Left ventricle myocardium inferior (tissue), 1 donor: Measurements from ENCODE around the gene NR1H4. TPM values are rescaled to one million over a fixed set of nuclear protein-coding genes. Genes with fewer than 3 reads are reported as not detected.

Experiments
- DNase-seq: peaks from one replicate; pipeline ENCODE4 v3.0.0-alpha.2; 2020
- H3K27ac ChIP-seq: fragments of 200-600 bp; replicated peaks from 2 replicates; pipeline ENCODE4 v1.8.0; 2021
- H3K27me3 ChIP-seq: fragments of 200-600 bp; 2 replicates; pipeline ENCODE4 v1.8.0; 2021; ENCODE audit warnings: low read depth
- H3K36me3 ChIP-seq: fragments of 200-600 bp; 2 replicates; pipeline ENCODE4 v1.8.0; 2021
- H3K4me1 ChIP-seq: fragments of 200-600 bp; 2 replicates; pipeline ENCODE4 v1.8.0; 2021
- H3K4me3 ChIP-seq: fragments of 200-600 bp; 2 replicates; pipeline ENCODE4 v1.8.0; 2021; ENCODE audit warnings: mild to moderate bottlenecking, moderate library complexity
- H3K9me3 ChIP-seq: fragments of 200-600 bp; replicated peaks from 2 replicates; pipeline ENCODE4 v1.8.0; 2021
- intact Hi-C: fragments of 100-400 bp; cut with micrococcal nuclease; formaldehyde crosslinking; loops from one replicate; pipeline ENCODE4 v1.11.0; 2022
- total RNA-seq: library from RNA; stranded (reverse); fragmentation: NEBNext Ultra II Directional; extraction: Animal tissue kit (Norgen Biotek cat#: 25700); gene quantifications from one replicate; pipeline ENCODE4 v1.2.1, GENCODE V29; 2021
- TF ChIP-seq, protein P1 (sequence below): fragments of 200-600 bp; IDR thresholded peaks from 2 replicates; pipeline ENCODE4 v1.8.0; 2021; ENCODE audit warnings: antibody characterized with exemption, mild to moderate bottlenecking, borderline replicate concordance
- donor health status: DM: no; HTN: yes; CAD: no; lungs with severe emphysema.

The NR1H4 gene
- total RNA-seq, 1 donor from 2014 or later = not detected

DNA sequence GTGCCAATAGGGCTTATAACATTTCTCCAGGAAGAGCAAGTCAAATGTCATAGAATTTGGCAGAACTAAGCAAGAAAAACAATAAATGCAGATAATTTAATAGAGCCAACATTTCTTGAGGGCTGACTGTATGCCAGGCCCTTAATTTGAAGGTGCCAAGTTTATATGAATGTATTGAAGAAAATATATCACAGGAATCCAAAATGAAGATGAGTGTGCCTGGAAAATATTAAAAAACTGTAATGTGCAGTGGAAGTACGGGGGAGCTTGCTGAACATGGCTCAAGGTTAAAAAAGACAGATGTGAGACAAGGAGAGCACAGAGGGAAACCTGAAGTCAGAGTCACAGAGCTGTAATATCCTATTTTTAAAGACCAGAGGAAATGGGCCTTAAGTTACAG lies 16.4 kb downstream of the NR1H4 start:
- peak overlapping the region; percentile 7 for H3K27ac ChIP-seq
- intact Hi-C loops = no loop called here
- peaks cover 4% of the 10 kb centered on the region for H3K4me1 ChIP-seq
- H3K9me3 ChIP-seq = no peaks in the 10 kb centered on the region
- H3K36me3 ChIP-seq = no peaks in the 10 kb centered on the region
- TF ChIP-seq, protein P1, sequence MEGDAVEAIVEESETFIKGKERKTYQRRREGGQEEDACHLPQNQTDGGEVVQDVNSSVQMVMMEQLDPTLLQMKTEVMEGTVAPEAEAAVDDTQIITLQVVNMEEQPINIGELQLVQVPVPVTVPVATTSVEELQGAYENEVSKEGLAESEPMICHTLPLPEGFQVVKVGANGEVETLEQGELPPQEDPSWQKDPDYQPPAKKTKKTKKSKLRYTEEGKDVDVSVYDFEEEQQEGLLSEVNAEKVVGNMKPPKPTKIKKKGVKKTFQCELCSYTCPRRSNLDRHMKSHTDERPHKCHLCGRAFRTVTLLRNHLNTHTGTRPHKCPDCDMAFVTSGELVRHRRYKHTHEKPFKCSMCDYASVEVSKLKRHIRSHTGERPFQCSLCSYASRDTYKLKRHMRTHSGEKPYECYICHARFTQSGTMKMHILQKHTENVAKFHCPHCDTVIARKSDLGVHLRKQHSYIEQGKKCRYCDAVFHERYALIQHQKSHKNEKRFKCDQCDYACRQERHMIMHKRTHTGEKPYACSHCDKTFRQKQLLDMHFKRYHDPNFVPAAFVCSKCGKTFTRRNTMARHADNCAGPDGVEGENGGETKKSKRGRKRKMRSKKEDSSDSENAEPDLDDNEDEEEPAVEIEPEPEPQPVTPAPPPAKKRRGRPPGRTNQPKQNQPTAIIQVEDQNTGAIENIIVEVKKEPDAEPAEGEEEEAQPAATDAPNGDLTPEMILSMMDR = no peak
- H3K4me3 ChIP-seq = no peak overlapping the region
- H3K27me3 ChIP-seq = no peaks in the 10 kb centered on the region
- no peak for DNase-seq

DNA sequence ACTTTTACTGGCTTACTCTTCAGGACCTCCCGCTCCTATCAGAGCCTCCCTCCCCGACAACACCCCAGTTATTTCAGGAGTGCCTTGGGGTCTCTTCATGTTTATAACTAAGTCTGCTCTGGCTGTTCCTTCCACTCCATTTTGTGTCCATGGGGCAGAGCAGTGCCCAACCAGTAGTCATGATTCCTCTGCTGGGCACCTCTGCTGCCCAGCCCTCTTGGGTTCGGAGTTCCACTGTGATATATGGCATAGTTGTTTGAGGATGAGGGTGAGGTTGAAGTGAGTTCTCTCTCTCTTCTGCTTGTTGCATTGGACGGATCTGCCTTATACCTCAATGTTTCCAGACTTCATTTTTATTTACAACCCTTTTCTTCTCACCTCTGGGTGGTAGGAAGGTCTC lies 17.4 kb downstream of the NR1H4 start:
- H3K4me1 ChIP-seq = peaks cover 4% of the 10 kb centered on the region
- TF ChIP-seq, protein P1 = no peak
- intact Hi-C loops = no loop called here

DNA sequence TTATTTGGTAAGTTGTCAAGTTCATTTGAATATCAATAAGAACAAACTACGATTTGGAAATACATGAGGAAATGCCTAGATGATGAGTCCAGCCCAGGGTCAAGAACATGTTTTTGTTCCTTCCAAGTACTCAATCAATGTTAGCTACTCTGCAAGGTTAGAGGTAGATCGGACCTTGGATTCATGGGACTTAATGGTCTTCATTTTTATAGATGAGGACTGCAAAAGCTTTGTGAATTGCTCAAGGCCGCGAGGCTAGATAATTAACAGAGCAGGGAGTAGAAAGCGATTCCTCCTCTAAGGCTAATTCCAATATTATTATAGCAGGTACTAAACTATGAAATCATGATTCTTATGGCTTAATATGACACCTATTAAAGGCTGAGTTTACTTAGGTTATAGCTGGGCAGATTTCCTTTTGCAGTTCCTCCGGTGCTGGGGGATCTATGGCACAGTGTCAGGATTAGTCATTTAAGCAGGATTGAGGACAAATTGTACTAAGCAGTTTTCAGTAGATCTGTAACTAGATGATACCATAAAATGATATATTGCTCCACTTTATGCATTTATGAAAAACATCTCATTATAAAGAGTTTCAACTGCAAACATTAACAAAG lies 19.8 kb downstream of the NR1H4 start:
- no peak for DNase-seq
- intact Hi-C loops = no loop called here
- Histone ChIP-seq H3K9me3 (no peaks in the 10 kb centered on the region), H3K4me3 (no peak overlapping the region), H3K36me3 (no peaks in the 10 kb centered on the region), H3K27me3 (no peaks in the 10 kb centered on the region), H3K27ac (no peak overlapping the region), H3K4me1 (peaks cover 4% of the 10 kb centered on the region)
- TF ChIP-seq, protein P1 = no peak

More for the DNA sequence above, 17.4 kb downstream of the NR1H4 start:
- Histone ChIP-seq H3K27ac (no peak overlapping the region), H3K27me3 (no peaks in the 10 kb centered on the region), H3K36me3 (no peaks in the 10 kb centered on the region), H3K4me3 (no peak overlapping the region), H3K9me3 (no peaks in the 10 kb centered on the region)
- no peak for DNase-seq

DNA sequence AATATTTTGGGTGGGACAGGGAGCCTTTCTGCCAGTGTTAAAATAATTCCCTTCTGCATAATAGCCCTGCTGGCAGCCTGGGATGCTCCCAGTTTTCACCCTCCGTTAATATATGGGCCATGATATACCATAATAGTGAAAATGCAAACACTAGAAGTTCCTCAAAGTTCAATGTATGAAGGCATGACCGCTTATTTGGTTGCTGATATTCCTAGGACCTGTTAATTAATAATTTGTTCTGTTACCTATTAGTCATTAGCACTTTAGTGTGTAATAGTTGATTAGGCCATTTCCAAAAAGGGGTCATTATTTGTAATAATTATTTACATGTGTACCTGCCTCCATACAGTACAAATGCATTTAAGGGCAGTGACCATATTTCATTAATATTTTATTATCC lies 20.4 kb downstream of the NR1H4 start:
- Histone ChIP-seq H3K4me1 (peaks cover 4% of the 10 kb centered on the region), H3K27ac (no peak overlapping the region), H3K4me3 (no peak overlapping the region), H3K27me3 (no peaks in the 10 kb centered on the region), H3K9me3 (no peaks in the 10 kb centered on the region), H3K36me3 (no peaks in the 10 kb centered on the region)
- DNase-seq = no peak
- intact Hi-C loops = no loop called here
- TF ChIP-seq, protein P1 = no peak

DNA sequence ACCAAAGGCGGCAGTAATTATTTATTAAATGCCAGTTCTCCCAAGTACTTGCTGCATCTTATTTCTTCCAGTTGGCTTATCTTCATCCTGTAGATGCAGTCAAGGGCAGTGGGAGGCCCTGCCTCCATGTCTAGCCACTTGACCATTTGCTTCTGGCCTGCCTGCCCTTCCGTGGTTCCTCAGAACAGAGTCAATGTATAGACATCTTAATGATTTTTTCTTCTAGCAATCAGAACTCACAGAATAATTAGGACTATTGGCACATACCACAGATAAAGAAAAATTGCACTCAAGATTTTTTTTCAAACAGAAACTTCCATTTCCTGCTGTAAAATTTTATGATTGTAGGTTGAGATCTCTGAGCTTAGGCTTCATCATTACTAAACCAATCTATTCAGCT lies 20.9 kb downstream of the NR1H4 start:
- intact Hi-C loops = no loop called here
- TF ChIP-seq, protein P1 = no peak

More for the DNA sequence above, 20.9 kb downstream of the NR1H4 start:
- no peaks in the 10 kb centered on the region for H3K36me3 ChIP-seq
- H3K4me3 ChIP-seq = no peak overlapping the region
- DNase-seq = no peak
- H3K27ac ChIP-seq = no peak overlapping the region
- H3K27me3 ChIP-seq = no peaks in the 10 kb centered on the region
- H3K4me1 ChIP-seq = peaks cover 4% of the 10 kb centered on the region
- no peaks in the 10 kb centered on the region for H3K9me3 ChIP-seq
